NCI-H128 (cell line): ENCODE results near the gene NFIB.
A peak's percentile ranks its signal among the peaks of the same experiment; 100 is the strongest.

Experiments used
- DNase-seq: peaks from one replicate; lab custom pipeline; 2025; ENCODE audit not compliant: unreplicated experiment; lab: John Stamatoyannopoulos, UW

The NFIB gene

GRCh38 chr9:14321517-14322130 is 7.7 kb upstream of the NFIB start:
- no peak for DNase-seq

GRCh38 chr9:14320271-14321181 is 6.6 kb upstream of the NFIB start:
- DNase-seq = no peak

- DNase-seq = no peak
Measured at GRCh38 chr9:14318934-14319580, 5.1 kb upstream of the NFIB start.

GRCh38 chr9:14318361-14318760 is 4.4 kb upstream of the NFIB start:
- no peak for DNase-seq

GRCh38 chr9:14317667-14318320 is 3.9 kb upstream of the NFIB start:
- DNase-seq = no peak

- no peak for DNase-seq
Measured at GRCh38 chr9:14316602-14317300, 2.8 kb upstream of the NFIB start.

- no peak for DNase-seq
Measured at GRCh38 chr9:14315875-14316601, 2.1 kb upstream of the NFIB start.

- DNase-seq = peak; percentile 66
Measured at GRCh38 chr9:14314929-14315874, 1.3 kb upstream of the NFIB start.

- no peak for DNase-seq
Measured at GRCh38 chr9:14314424-14314928, 535 bp upstream of the NFIB start.

- DNase-seq = no peak
Measured at GRCh38 chr9:14313378-14313940, 482 bp downstream of the NFIB start.

- no peak for DNase-seq
Measured at GRCh38 chr9:14312719-14313377, 1.1 kb downstream of the NFIB start.

- no peak for DNase-seq
Measured at GRCh38 chr9:14311956-14312685, 1.8 kb downstream of the NFIB start.

GRCh38 chr9:14311171-14311949 is 2.6 kb downstream of the NFIB start:
- no peak for DNase-seq

- no peak for DNase-seq
Measured at GRCh38 chr9:14310311-14310710, 3.6 kb downstream of the NFIB start.

GRCh38 chr9:14309403-14309802 is 4.5 kb downstream of the NFIB start:
- DNase-seq = no peak

GRCh38 chr9:14308853-14309145 is 5.1 kb downstream of the NFIB start:
- DNase-seq = no peak
